Ovary (tissue), 3 donors: ENCODE results near the gene DYNC1I1.

Source experiments
- CTCF ChIP-seq, 3 donors: fragments of 450-650 bp in 2 of 3; fragments of 200-600 bp in 1 of 3; IDR thresholded peaks; one replicate each; pipeline versions ENCODE4 v1.5.1 to v1.8.0; 2016 to 2022; ENCODE audit warnings: antibody characterized with exemption in 3 of 3, mild to moderate bottlenecking in 1 of 3
- EP300 ChIP-seq: sonication (generic); formaldehyde crosslinking; IDR thresholded peaks from one replicate; pipeline ENCODE4 v1.6.1; 2017; ENCODE audit warnings: antibody characterized with exemption
- POLR2A ChIP-seq: fragments of 450-650 bp; IDR thresholded peaks from one replicate; pipeline ENCODE4 v1.6.1; 2017; ENCODE audit warnings: antibody characterized with exemption, mild to moderate bottlenecking, moderate library complexity
- donor health status: DM: no; HTN: no; CAD: no.

GRCh38 chr7:95808396-95808795 lies 36.0 kb downstream of the DYNC1I1 start:
- TF ChIP-seq POLR2A (no peak), EP300 (no peak), CTCF (IDR thresholded peaks at IDR 0.05) (no peak)
